H9 (cell line): ENCODE results near the gene DGCR2. TPM values are rescaled to one million over a fixed set of nuclear protein-coding genes. Genes with fewer than 3 reads are reported as not detected.

Source experiments
- DNase-seq: peaks from one replicate; pipeline ENCODE4 v3.0.0-alpha.2; 2017
- H2AFZ ChIP-seq: one replicate; pipeline ENCODE4 v1.6.1; 2013; ENCODE audit warnings: mild to moderate bottlenecking, low read length, control low read depth, moderate library complexity
- H2AK5ac ChIP-seq: 2 replicates; pipeline ENCODE4 v1.6.1; 2013; ENCODE audit warnings: low read length, control low read depth, mixed read lengths; ENCODE audit not compliant: insufficient read length
- H2BK120ac ChIP-seq: one replicate; pipeline ENCODE4 v1.6.1; 2013; ENCODE audit warnings: low read depth, mild to moderate bottlenecking, low read length, control low read depth, inconsistent platforms; ENCODE audit not compliant: poor library complexity, severe bottlenecking
- H2BK12ac ChIP-seq: 2 replicates; pipeline ENCODE4 v1.6.1; 2013; ENCODE audit warnings: low read length, control low read depth, mixed read lengths, low read depth; ENCODE audit not compliant: insufficient read length
- H2BK15ac ChIP-seq: 2 replicates; pipeline ENCODE4 v1.6.1; 2013; ENCODE audit warnings: low read depth, low read length, control low read depth
- H2BK20ac ChIP-seq: one replicate; pipeline ENCODE4 v1.6.1; 2013; ENCODE audit warnings: low read depth, mild to moderate bottlenecking, low read length, control low read depth, inconsistent platforms; ENCODE audit not compliant: poor library complexity, severe bottlenecking
- H2BK5ac ChIP-seq: 2 replicates; pipeline ENCODE4 v1.6.1; 2013; ENCODE audit warnings: low read length, control low read depth, mixed read lengths; ENCODE audit not compliant: insufficient read length
- H3K14ac ChIP-seq: 2 replicates; pipeline ENCODE4 v1.6.1; 2013; ENCODE audit warnings: low read length, control low read depth; ENCODE audit not compliant: insufficient read depth
- H3K18ac ChIP-seq: 2 replicates; pipeline ENCODE4 v1.6.1; 2013; ENCODE audit warnings: low read depth, mild to moderate bottlenecking, mixed read lengths, low read length, control low read depth; ENCODE audit not compliant: insufficient read length
- H3K23ac ChIP-seq: 2 replicates; pipeline ENCODE4 v1.6.1; 2013; ENCODE audit warnings: low read length, control low read depth, mixed read lengths, low read depth; ENCODE audit not compliant: insufficient read length
- H3K23me2 ChIP-seq: 2 replicates; pipeline ENCODE4 v1.6.1; 2013; ENCODE audit warnings: low read depth, mild to moderate bottlenecking, mixed read lengths, low read length, control low read depth; ENCODE audit not compliant: insufficient read length, poor library complexity, severe bottlenecking
- H3K27ac ChIP-seq: 2 replicates; pipeline ENCODE4 v1.5.1; 2013; ENCODE audit warnings: low read length, control low read depth, mixed read lengths, low read depth; ENCODE audit not compliant: insufficient read length
- H3K27me3 ChIP-seq: 2 replicates; pipeline ENCODE4 v1.6.1; 2013; ENCODE audit warnings: low read length, control low read depth, inconsistent platforms; ENCODE audit not compliant: insufficient read depth
- H3K4ac ChIP-seq: 2 replicates; pipeline ENCODE4 v1.6.1; 2013; ENCODE audit warnings: low read depth, mild to moderate bottlenecking, control low read depth, inconsistent platforms, low read length, moderate library complexity
- H3K4me1 ChIP-seq: 2 replicates; pipeline ENCODE4 v1.6.1; 2013; ENCODE audit warnings: low read length, control low read depth, inconsistent platforms; ENCODE audit not compliant: insufficient read depth
- H3K4me2 ChIP-seq: 2 replicates; pipeline ENCODE4 v1.6.1; 2013; ENCODE audit warnings: low read length, control low read depth, mixed read lengths; ENCODE audit not compliant: insufficient read length, insufficient read depth
- H3K56ac ChIP-seq: 2 replicates; pipeline ENCODE4 v1.6.1; 2013; ENCODE audit warnings: low read depth, mild to moderate bottlenecking, mixed read lengths, low read length, control low read depth; ENCODE audit not compliant: insufficient read length
- H3K79me1 ChIP-seq: 2 replicates; pipeline ENCODE4 v1.6.1; 2013; ENCODE audit warnings: low read depth, mild to moderate bottlenecking, moderate library complexity, low read length, control low read depth, inconsistent platforms; ENCODE audit not compliant: insufficient read depth, poor library complexity, severe bottlenecking
- H3K79me2 ChIP-seq: 2 replicates; pipeline ENCODE4 v1.6.1; 2013; ENCODE audit warnings: low read length, control low read depth, inconsistent platforms; ENCODE audit not compliant: insufficient read depth
- H3K9ac ChIP-seq: 2 replicates; pipeline ENCODE4 v1.6.1; 2013; ENCODE audit warnings: low read length, control low read depth, mixed read lengths; ENCODE audit not compliant: insufficient read length; ENCODE audit errors: extremely low read depth
- H3K9me3 ChIP-seq: one replicate; pipeline ENCODE4 v1.6.1; 2013; ENCODE audit warnings: low read depth, low read length, inconsistent platforms; ENCODE audit not compliant: control insufficient read depth
- H3T11ph ChIP-seq: one replicate; pipeline ENCODE4 v1.6.1; 2013; ENCODE audit warnings: mild to moderate bottlenecking, low read length, control low read depth, inconsistent platforms
- H4K20me1 ChIP-seq: one replicate; pipeline ENCODE4 v1.6.1; 2013; ENCODE audit not compliant: control insufficient read depth, insufficient read length, insufficient read depth
- H4K5ac ChIP-seq: 2 replicates; pipeline ENCODE4 v1.6.1; 2013; ENCODE audit warnings: low read depth, mild to moderate bottlenecking, mixed read lengths, low read length, control low read depth; ENCODE audit not compliant: insufficient read length
- H4K8ac ChIP-seq: replicated peaks from 2 replicates; pipeline ENCODE4 v1.6.1; 2013; ENCODE audit warnings: low read length, control low read depth, mixed read lengths, low read depth; ENCODE audit not compliant: insufficient read length
- H4K91ac ChIP-seq: 2 replicates; pipeline ENCODE4 v1.6.1; 2013; ENCODE audit warnings: low read depth, mild to moderate bottlenecking, moderate library complexity, mixed read lengths, low read length, control low read depth; ENCODE audit not compliant: insufficient read length
- H3K27ac Mint-ChIP-seq, 3 experiments: 2 replicates in 2 of 3; 3 replicates in 1 of 3; pipeline ENCODE4 v1.8.0; 2020 to 2021; ENCODE audit warnings: mixed read lengths in 3 of 3, mild to moderate bottlenecking in 1 of 3, moderate library complexity in 1 of 3
- H3K27me3 Mint-ChIP-seq: 2 replicates; pipeline ENCODE4 v1.8.0; 2021; ENCODE audit warnings: low read depth, mild to moderate bottlenecking, moderate library complexity, mixed read lengths
- H3K36me3 Mint-ChIP-seq, 3 experiments: 2 replicates in 2 of 3; 3 replicates in 1 of 3; pipeline ENCODE4 v1.8.0; 2020 to 2021; ENCODE audit warnings: low read depth in 3 of 3, mixed read lengths in 3 of 3; ENCODE audit not compliant: insufficient read depth in 1 of 3
- H3K4me1 Mint-ChIP-seq, 2 experiments: 2 replicates each; pipeline ENCODE4 v1.8.0; 2020; ENCODE audit warnings: mixed read lengths in 2 of 2
- H3K4me3 Mint-ChIP-seq, 2 experiments: 2 replicates in 1 of 2; 3 replicates in 1 of 2; pipeline ENCODE4 v1.8.0; 2020 to 2021; ENCODE audit warnings: mild to moderate bottlenecking in 2 of 2, mixed read lengths in 2 of 2, moderate library complexity in 1 of 2
- H3K9me3 Mint-ChIP-seq, 2 experiments: 2 replicates in 1 of 2; 3 replicates in 1 of 2; pipeline ENCODE4 v1.8.0; 2020; ENCODE audit warnings: mild to moderate bottlenecking in 2 of 2, mixed read lengths in 2 of 2, moderate library complexity in 1 of 2
- CTCF ChIP-seq: fragments of 200-600 bp; sonication (generic); conservative IDR thresholded peaks from 3 replicates; pipeline ENCODE4 v1.8.0; 2021; ENCODE audit warnings: antibody characterized with exemption, mild to moderate bottlenecking
- WGBS: extraction: QIAGEN DNeasy Blood & Tissue Kit; methylation state at CpG from one replicate; pipeline ENCODE4 v1.1.7; 2013; ENCODE audit warnings: missing lambda C conversion rate, low lambda C conversion rate, mixed read lengths; ENCODE audit not compliant: insufficient read length; ENCODE audit errors: extremely low coverage; 5-methylcytosine and 5-hydroxymethylcytosine counted together
- total RNA-seq: library from RNA; stranded (reverse); gene quantifications from 2 replicates; pipeline ENCODE4 v1.2.1, GENCODE V29; 2021

DGCR2 gene
- total RNA-seq, 1 experiment from 2014 or later = 47.2 TPM

- H3K79me2 ChIP-seq = no peaks in the 10 kb centered on the region
- TF ChIP-seq CTCF = no peak
- WGBS = no CpG with 5 or more reads among the region's 19 CpGs
- peak; percentile 23 for DNase-seq
- H3K18ac ChIP-seq = no peak overlapping the region
- H4K20me1 ChIP-seq = no peaks in the 10 kb centered on the region
- H3K27me3 ChIP-seq = no peaks in the 10 kb centered on the region
- no peak overlapping the region for H2AFZ ChIP-seq
- Mint-ChIP-seq H3K9me3 (no peaks in the 10 kb centered on the region), H3K27me3 (peaks cover 10% of the 10 kb centered on the region), H3K4me1 (peaks cover 3 to 10% of the 10 kb centered on the region in 2 experiments; a peak in 3 of 4 replicates), H3K36me3 (no peaks in the 10 kb centered on the region), H3K4me3 (no peak overlapping the region), H3K27ac (no peak overlapping the region)
- H3K14ac ChIP-seq = no peak overlapping the region
- no peaks in the 10 kb centered on the region for H3K79me1 ChIP-seq
- H3K4me2 ChIP-seq = no peak overlapping the region
- no peaks in the 10 kb centered on the region for H3K4me1 ChIP-seq
- no peak overlapping the region for H2AK5ac ChIP-seq
- no peaks in the 10 kb centered on the region for H3K9me3 ChIP-seq
- no peak overlapping the region for H3K23ac ChIP-seq
- no peak overlapping the region for H2BK12ac ChIP-seq
- H3K23me2 ChIP-seq = no peaks in the 10 kb centered on the region
- no peak overlapping the region for H3K4ac ChIP-seq
- no peak overlapping the region for H2BK120ac ChIP-seq
- no peak overlapping the region for H2BK5ac ChIP-seq
- H4K8ac ChIP-seq = no peak overlapping the region
- no peak overlapping the region for H3T11ph ChIP-seq
- H3K9ac ChIP-seq = no peak overlapping the region
- no peak overlapping the region for H3K56ac ChIP-seq
- H4K91ac ChIP-seq = no peak overlapping the region
- no peak overlapping the region for H2BK15ac ChIP-seq
- H4K5ac ChIP-seq = no peak overlapping the region
- H2BK20ac ChIP-seq = no peak overlapping the region
- H3K27ac ChIP-seq = no peak overlapping the region
These were observed 103.1 kb downstream of the DGCR2 start for GRCh38 chr22:19019029-19019678.
